PC-9 (cell line): ENCODE measurements around the gene DISC1.

ENCODE experiments used
- EZH2 ChIP-seq: fragments of 200-600 bp; sonication (generic); IDR thresholded peaks from 2 replicates; pipeline ENCODE4 v1.8.0; 2017; ENCODE audit warnings: antibody characterized with exemption, low read depth
- TF ChIP-seq, protein P1 (sequence below): fragments of 200-600 bp; sonication (generic); conservative IDR thresholded peaks from 2 replicates; pipeline ENCODE4 v1.6.1; 2017; ENCODE audit warnings: mixed run types, antibody characterized with exemption, mild to moderate bottlenecking, moderate library complexity

DNA sequence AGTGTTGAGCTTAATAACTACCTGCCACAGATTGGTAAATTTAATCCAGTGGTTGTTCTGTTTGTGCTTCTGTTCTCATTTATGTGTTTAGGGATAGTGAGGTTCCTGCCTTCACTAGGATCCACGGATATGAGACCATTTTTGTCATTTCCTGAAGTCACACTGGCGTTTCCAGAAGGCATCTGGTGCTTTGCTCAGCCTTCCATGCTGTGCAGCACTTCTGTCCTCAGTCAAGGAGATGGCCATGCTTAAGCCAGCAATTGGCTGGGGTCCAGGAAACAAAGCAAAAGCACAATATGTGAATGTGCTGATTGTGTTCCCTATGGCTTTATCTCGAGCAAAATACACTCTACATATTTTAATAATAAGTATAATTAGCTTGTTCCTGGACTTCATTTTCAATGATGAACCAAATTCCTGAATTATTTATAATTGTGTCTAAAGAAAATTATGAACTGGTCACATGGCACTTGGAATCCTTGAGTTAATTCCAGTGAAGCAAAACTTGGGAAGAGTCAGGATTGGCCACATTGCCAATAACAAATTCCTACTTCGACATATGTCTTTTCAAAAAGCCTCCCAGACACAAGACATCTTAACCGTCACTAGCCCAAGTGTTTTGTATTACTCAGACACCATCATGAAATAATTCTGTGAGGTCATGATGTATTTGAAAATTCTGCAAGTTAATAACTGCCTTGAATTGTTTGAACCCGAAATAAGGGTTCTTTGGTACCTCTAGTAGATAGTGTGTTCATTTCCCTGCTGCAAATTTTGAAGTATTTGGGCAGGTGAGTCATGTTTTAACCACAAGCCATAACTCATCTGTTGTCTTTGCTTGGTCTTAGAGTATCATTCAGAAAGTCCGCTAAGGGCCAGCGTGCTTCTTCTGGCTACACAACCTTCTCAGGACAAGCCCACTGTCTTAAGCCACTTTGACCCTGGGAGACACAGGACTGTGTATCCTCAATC lies 412.4 kb downstream of the DISC1 start:
- TF ChIP-seq, protein P1, sequence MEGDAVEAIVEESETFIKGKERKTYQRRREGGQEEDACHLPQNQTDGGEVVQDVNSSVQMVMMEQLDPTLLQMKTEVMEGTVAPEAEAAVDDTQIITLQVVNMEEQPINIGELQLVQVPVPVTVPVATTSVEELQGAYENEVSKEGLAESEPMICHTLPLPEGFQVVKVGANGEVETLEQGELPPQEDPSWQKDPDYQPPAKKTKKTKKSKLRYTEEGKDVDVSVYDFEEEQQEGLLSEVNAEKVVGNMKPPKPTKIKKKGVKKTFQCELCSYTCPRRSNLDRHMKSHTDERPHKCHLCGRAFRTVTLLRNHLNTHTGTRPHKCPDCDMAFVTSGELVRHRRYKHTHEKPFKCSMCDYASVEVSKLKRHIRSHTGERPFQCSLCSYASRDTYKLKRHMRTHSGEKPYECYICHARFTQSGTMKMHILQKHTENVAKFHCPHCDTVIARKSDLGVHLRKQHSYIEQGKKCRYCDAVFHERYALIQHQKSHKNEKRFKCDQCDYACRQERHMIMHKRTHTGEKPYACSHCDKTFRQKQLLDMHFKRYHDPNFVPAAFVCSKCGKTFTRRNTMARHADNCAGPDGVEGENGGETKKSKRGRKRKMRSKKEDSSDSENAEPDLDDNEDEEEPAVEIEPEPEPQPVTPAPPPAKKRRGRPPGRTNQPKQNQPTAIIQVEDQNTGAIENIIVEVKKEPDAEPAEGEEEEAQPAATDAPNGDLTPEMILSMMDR: no peak
- no peak for TF ChIP-seq EZH2
